ENCODE data around the gene PLCB1. TPM values are rescaled to one million over a fixed set of nuclear protein-coding genes. Genes with fewer than 3 reads are reported as not detected.

PLCB1 gene
- total RNA-seq, 1 donor from 2014 or later: 10.8 TPM

GRCh38 chr20:8249634-8250033 is 117.6 kb downstream of the PLCB1 start:
- no peak overlapping the region for H3K4me3 Mint-ChIP-seq (ENCODE audit: unreplicated experiment)
- peaks cover 30% of the 10 kb centered on the region for H3K4me1 Mint-ChIP-seq (ENCODE audit: low read depth)
- no peaks in the 10 kb centered on the region for H3K36me3 Mint-ChIP-seq (ENCODE audit: low read depth)
- H3K27ac Mint-ChIP-seq (ENCODE audit: unreplicated experiment): no peak overlapping the region
- H3K9me3 Mint-ChIP-seq (ENCODE audit: low read depth): no peaks in the 10 kb centered on the region
- TF ChIP-seq, protein P1, sequence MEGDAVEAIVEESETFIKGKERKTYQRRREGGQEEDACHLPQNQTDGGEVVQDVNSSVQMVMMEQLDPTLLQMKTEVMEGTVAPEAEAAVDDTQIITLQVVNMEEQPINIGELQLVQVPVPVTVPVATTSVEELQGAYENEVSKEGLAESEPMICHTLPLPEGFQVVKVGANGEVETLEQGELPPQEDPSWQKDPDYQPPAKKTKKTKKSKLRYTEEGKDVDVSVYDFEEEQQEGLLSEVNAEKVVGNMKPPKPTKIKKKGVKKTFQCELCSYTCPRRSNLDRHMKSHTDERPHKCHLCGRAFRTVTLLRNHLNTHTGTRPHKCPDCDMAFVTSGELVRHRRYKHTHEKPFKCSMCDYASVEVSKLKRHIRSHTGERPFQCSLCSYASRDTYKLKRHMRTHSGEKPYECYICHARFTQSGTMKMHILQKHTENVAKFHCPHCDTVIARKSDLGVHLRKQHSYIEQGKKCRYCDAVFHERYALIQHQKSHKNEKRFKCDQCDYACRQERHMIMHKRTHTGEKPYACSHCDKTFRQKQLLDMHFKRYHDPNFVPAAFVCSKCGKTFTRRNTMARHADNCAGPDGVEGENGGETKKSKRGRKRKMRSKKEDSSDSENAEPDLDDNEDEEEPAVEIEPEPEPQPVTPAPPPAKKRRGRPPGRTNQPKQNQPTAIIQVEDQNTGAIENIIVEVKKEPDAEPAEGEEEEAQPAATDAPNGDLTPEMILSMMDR (IDR thresholded peaks at IDR 0.05): no peak
- no peak for DNase-seq (ENCODE audit: low spot score)
- no peaks in the 10 kb centered on the region for H3K27me3 Mint-ChIP-seq (ENCODE audit: low read depth)

- H3K27ac Mint-ChIP-seq (ENCODE audit: unreplicated experiment): no peak overlapping the region
- TF ChIP-seq, protein P1 (IDR thresholded peaks at IDR 0.05): no peak
- H3K4me1 Mint-ChIP-seq (ENCODE audit: low read depth): peaks cover 22% of the 10 kb centered on the region
- no peak for DNase-seq (ENCODE audit: low spot score)
- no peaks in the 10 kb centered on the region for H3K27me3 Mint-ChIP-seq (ENCODE audit: low read depth)
- H3K36me3 Mint-ChIP-seq (ENCODE audit: low read depth): no peaks in the 10 kb centered on the region
- no peaks in the 10 kb centered on the region for H3K9me3 Mint-ChIP-seq (ENCODE audit: low read depth)
- no peak overlapping the region for H3K4me3 Mint-ChIP-seq (ENCODE audit: unreplicated experiment)
Observed at GRCh38 chr20:8250539-8251200, 118.6 kb downstream of the PLCB1 start.

DNA sequence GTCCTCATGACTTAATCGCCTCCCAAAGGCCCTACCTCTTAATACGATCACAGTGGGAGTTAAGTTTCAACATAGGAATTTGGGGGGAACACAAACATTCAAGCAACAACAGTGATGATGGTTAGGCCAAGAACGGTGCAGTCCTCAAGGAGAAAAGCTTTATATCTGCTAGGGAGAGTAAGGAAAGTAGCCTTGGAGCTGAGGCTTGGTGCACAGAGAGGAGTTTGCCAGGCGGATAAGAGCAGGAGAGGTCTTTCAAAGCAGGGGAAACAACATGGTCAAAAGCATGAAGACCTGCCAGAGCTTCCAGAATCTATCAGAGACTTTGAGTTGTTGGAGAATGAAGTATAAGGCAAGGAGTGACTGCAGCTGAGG is 119.1 kb downstream of the PLCB1 start:
- no peaks in the 10 kb centered on the region for H3K36me3 Mint-ChIP-seq (ENCODE audit: low read depth)
- no peaks in the 10 kb centered on the region for H3K9me3 Mint-ChIP-seq (ENCODE audit: low read depth)
- H3K27me3 Mint-ChIP-seq (ENCODE audit: low read depth): no peaks in the 10 kb centered on the region
- H3K4me1 Mint-ChIP-seq (ENCODE audit: low read depth): peaks cover 21% of the 10 kb centered on the region
- no peak overlapping the region for H3K27ac Mint-ChIP-seq (ENCODE audit: unreplicated experiment)
- TF ChIP-seq, protein P1 (IDR thresholded peaks at IDR 0.05): no peak
- H3K4me3 Mint-ChIP-seq (ENCODE audit: unreplicated experiment): no peak overlapping the region
- DNase-seq (ENCODE audit: low spot score): no peak

GRCh38 chr20:8254911-8255582 is 123.0 kb downstream of the PLCB1 start:
- Mint-ChIP-seq H3K27me3 (ENCODE audit: low read depth) (no peaks in the 10 kb centered on the region), H3K9me3 (ENCODE audit: low read depth) (no peaks in the 10 kb centered on the region), H3K36me3 (ENCODE audit: low read depth) (no peaks in the 10 kb centered on the region), H3K4me1 (ENCODE audit: low read depth) (peaks cover 15% of the 10 kb centered on the region), H3K4me3 (ENCODE audit: unreplicated experiment) (no peak overlapping the region), H3K27ac (ENCODE audit: unreplicated experiment) (no peak overlapping the region)
- DNase-seq (ENCODE audit: low spot score): no peak
- TF ChIP-seq, protein P1 (IDR thresholded peaks at IDR 0.05): no peak

DNA sequence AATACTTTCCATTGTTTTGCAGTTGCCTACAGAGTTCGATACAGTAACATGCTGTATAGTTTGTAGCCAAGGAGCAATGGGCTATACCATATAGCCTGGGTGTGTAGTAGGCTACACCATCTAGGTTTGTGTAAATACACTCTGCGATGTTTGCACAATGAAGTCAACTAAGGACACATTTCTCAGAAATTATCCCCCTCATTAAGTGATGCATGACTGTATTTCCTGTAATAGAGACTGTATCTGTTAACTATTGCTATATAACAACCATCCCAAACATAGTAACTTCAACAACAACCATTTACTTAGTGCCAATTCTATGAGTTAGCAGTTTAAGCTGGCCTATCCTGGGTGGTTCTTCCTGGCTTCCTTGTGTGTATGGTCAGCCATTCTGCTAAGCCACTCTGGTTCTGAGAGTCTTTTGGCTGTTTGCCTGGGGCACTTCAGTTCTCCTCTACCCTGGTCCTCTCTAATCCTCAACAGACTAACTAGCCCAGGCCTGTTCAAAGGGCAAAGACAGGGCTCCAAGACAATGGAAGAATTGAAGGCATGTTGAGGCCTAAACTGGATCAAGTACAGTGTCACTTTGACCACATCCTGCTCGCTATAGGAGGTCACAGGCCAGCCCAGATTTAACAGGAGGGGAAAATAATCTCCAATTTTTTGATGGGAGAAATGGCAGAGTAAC is 124.0 kb downstream of the PLCB1 start:
- TF ChIP-seq, protein P1 (IDR thresholded peaks at IDR 0.05): no peak
- H3K4me3 Mint-ChIP-seq (ENCODE audit: unreplicated experiment): no peak overlapping the region
- H3K9me3 Mint-ChIP-seq (ENCODE audit: low read depth): no peaks in the 10 kb centered on the region
- no peak for DNase-seq (ENCODE audit: low spot score)
- no peak overlapping the region for H3K27ac Mint-ChIP-seq (ENCODE audit: unreplicated experiment)
- H3K4me1 Mint-ChIP-seq (ENCODE audit: low read depth): peaks cover 13% of the 10 kb centered on the region
- H3K27me3 Mint-ChIP-seq (ENCODE audit: low read depth): no peaks in the 10 kb centered on the region
- H3K36me3 Mint-ChIP-seq (ENCODE audit: low read depth): no peaks in the 10 kb centered on the region

All from chondrocyte (in vitro differentiated cells).